NCI-H526 treated with DMSO at 0.1 percent for 48 hours (cell line): ENCODE data around the gene NSMF.
A peak's percentile ranks its signal among the peaks of the same experiment; 100 is the strongest.

Experiments
- DNase-seq: peaks from one replicate; lab custom pipeline; 2025; lab: John Stamatoyannopoulos, UW

The NSMF gene

DNA sequence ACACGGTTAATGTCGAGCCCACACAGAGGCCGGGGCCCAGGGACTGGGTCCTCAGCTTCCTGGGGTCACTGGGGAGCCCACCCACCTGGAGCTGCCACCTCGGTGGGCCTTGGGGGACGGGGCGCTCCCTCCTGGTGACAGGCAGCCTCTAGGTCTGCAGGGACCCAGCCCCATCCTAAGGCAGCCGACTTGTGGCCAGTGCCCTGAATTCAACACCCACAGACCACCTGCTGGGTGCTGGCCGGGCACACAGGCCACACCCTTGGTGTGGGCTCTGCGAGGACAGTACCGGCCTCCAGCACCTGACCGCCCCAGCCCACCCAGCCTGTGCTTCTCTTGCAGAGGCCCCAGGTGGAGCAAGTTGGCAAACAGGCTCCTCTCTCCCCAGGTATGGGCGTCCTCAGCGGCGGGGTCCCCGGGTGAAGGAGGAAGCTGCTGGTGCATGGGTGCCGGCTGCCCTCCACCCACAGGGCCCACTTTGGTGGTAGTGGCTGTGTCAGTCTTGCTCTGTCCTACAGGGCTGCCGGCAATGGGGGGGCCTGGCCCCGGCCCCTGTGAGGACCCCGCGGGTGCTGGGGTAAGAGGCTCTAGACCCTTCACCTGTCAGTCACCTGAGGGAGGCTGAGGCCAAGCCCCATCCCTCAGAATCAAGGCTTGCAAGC is 26.3 kb downstream of the NSMF start:
- DNase-seq: no peak

DNA sequence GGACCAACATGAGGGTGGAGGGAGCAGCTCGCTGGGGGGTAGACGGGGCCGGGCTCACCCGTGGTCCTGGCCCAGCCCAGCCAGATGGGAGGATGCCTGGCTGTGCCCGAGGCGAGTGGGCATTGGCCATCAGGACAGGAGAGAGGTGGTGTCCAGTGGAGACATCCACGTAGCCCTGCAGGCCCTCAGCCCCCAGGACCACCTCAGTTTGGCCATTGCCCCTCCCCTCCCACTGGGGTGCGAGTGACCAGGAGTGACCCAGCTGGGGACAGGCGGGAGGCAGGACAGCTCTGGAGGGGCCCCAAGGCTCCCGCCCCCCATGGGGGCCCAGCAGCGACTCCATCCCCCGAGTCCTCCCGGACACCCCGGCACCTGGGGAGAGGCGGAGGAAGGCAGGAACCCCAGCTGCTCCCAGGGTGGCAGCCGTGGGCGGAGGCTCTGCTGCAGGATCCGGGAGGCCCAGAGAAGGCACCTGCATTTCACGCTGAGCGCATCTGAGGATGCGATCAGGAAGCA is 27.7 kb downstream of the NSMF start:
- DNase-seq: no peak

DNA sequence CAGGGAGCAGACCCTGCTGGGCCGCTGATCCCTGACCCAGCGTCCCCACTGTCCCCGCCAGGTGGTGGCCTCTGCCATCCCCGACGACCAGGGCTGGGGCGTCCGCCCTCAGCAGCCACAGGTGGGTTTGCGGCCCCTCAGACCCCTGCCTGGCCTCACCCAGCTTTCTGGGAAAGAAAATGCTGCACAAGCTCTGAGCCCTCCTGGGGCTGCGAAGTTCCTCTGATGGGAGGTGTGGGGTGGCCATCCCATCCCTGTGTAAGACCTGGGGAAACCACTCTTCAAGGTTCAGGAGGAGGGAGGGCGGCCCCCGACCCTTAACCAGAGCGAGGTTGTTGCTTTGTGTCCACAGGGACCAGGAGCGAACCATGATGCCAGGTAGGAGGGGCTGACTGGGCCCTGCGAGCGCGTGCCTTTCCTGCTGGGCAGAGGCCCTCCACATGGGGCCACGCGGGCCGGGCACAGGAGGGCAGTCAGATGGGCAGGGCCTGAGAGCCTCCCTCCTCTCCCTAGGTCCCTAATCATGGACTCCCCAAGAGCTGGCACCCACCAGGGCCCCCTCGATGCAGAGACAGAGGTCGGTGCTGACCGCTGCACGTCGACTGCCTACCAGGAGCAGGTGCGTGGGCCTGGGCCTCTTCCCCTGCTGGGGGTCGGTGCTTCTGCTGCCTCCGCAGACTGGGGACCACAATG is 28.3 kb downstream of the NSMF start:
- DNase-seq: no peak

GRCh38 chr9:137429974-137430722 is 29.0 kb downstream of the NSMF start:
- DNase-seq: no peak

- DNase-seq: no peak
Measured at GRCh38 chr9:137429546-137429890, 29.6 kb downstream of the NSMF start.

GRCh38 chr9:137428841-137429545 is 30.1 kb downstream of the NSMF start:
- no peak for DNase-seq

GRCh38 chr9:137428311-137428630 is 30.9 kb downstream of the NSMF start:
- DNase-seq: no peak

DNA sequence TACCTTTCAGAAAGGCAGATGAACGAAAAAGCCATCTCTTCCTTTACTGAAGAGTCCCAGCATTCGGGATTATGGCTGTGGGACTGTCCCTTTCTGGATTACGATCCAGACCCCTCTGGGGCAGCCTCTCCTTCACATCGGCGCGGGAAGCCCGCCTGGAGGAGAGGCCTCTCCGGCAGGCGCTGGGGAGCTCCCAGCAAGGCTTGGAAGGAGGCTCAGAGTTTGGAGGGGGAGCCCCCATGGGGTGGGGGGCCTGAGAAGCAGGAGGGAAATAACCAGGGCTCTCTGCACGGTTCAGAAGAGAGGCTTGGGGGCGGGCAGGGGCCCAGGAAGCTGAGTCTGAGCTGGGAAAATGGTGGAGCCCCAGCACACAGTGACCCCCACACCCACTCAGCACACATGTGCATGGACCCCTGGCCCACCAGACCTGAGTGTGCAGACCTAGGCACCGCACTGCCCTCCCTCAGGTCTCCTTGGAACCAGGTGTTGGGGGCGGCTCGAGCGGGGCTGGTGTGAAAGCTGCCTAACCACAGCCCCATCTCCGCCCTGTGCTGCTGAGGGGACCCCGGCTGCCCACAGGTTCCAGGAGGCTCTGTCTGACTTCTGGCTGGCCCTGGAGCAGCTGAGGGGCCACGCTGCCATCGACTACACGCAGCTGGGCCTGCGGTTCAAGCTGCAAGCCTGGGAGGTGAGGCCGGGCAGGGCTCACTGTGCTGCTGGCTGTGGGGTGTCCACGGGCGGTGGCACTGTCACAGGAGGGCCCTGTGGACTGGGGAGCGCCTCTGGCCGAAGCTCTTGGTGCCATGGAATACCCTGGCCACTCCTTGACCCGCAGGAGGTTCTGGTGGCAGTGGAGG is 31.5 kb downstream of the NSMF start:
- DNase-seq: no peak

GRCh38 chr9:137426018-137426681 is 33.0 kb downstream of the NSMF start:
- no peak for DNase-seq

- DNase-seq: no peak
Measured at GRCh38 chr9:137423514-137424291, 35.4 kb downstream of the NSMF start.

DNA sequence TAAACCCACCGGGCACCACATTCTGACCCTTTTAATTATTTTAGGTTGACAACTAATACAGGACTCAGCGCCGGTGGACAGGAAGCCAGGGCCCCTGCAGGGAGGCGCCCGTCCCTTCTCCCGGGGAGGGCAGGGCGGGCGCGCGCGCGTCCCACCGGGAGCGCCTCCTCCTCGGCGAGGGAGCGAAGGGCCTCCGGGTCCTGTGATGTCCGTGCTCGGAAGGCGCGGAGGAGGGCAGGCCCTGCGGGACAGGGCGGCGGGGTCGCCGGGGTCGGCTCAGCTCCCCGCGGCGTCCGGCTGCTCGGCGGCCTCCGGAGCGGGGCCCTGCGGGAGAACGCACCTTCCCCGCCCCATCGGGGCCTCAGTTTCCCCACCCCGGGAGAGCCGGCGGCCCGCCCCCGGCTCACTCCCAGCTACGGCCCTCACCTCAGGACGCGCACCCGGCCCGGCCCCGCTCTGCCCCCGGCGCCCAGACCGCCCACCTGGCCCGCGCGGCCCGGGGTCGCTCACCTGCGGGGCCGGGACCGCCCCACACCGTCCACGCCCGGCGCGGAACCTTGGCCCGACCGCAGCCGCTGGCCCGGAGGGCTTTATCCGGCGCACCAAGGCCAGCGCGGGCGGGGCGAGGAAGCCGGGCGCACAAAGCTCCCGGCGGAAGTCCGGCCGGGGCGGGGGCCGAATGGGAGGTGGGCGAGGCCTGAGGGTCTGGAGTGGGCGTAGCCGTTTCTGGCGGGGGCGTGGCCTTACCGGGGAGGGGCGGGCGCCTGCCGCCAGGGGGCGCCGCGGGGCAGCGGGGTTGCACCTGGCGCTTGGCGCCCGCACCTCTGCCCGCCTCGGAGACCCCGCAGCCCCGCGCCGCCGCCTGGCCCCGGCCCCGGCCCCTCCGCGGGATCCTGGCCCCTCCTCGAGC is 36.3 kb downstream of the NSMF start, which contains the start of the genes EXD3 and NOXA1:
TSS of gene EXD3 (minus strand) at position 559 of the 910 bp plus-strand sequence. CDS start 27,805 bp downstream, outside the sequence.
TSS of gene NOXA1 (plus strand) at position 790 of the 910 bp plus-strand sequence. CDS start 137 bp downstream, outside the sequence.
- peak; percentile 52 for DNase-seq

DNA sequence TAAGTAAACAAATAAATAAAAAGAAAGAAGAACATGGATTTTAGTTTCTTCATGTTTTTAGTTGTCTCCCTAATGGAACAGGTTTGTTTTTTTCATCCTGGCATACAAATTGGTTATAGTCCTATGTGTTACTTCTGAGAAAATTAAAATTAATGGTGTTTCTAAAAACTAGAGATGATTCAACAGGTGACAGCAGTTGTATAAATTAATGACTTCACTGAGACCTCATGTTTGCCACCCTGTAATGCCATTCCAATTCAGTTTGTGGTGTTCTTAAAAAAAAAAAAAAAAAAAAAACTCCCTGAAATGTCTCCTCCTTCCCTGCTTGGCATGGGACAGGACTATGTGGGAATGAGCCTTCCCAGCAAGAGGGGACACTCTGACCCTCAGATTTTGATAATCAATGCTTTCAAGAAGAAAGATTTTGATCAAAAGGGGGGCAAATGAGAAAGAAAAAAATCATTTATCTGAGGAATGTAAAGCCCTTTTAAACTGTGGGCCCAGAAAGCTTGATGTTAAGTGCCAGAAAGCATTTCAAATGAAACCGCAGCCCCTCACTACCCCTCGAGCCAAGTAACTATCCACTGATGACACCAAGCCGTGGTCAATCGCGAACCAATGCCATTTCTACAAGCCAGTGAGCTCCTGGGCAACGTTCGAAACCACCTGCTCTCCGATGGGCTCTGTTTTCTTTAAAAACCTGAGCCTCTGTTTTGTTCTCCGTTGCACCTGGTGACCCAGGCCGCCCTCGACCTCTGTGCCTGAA is 37.1 kb downstream of the NSMF start:
- DNase-seq: no peak

GRCh38 chr9:137417161-137418021 is 41.7 kb downstream of the NSMF start:
- DNase-seq: no peak

DNA sequence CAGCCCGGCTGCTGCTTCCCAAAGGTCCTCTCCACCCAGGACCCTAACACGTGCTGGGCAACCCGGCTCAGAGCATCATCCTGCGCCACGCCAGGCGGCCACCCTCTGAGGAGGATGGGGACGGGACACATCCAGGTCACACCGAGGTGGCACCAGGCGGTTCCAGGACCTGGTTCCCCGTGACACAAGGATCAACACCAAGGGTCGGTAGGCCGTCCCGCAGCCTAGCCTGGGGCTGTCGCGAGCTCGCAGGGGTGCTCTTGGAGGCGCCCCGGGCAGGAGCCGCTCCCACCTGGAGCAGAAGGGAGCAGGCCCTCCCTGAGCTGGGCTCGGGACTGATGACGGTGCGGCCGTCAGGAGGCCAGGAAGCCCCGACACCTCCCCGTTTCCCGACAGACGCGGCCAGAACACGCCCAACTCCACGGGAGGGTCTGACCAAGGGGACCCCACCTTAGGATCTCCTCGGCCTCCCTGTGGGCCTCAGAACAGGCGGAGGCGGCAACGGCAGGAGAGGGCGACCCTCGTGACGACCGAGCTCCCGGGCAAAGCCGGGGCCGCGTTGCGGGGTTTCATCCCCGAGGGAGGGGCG is 42.5 kb downstream of the NSMF start:
- no peak for DNase-seq

GRCh38 chr9:137416006-137416562 is 43.0 kb downstream of the NSMF start:
- no peak for DNase-seq

DNA sequence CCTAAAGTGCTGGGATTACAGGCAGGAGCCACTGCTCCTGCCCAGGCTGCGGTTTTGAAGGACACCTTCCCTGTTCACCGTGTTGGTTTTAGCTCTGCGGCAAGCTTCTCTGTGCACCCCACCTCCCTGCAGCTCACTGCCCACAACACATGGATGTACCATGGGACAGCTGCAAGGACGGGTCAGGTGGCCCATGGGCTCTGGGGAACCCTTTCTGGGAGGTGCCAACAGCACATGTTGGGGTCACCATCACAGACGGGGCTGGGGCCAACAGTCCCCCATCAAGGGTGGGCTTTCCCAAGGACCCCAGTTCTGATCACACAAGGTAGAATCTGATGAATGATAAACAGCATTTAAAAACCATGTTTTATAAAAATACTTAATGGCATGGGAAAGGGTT is 43.7 kb downstream of the NSMF start:
- no peak for DNase-seq
